HG03565 (cell line): Measurements from ENCODE around the gene DCLK1.

Source experiments
- ATAC-seq: cut with Tn5 transposase; IDR thresholded peaks from one replicate; pipeline ENCODE4 v1.9.1; 2021; ENCODE audit warnings: mild to moderate bottlenecking, moderate library complexity; ENCODE audit not compliant: unreplicated experiment

The DCLK1 gene

DNA sequence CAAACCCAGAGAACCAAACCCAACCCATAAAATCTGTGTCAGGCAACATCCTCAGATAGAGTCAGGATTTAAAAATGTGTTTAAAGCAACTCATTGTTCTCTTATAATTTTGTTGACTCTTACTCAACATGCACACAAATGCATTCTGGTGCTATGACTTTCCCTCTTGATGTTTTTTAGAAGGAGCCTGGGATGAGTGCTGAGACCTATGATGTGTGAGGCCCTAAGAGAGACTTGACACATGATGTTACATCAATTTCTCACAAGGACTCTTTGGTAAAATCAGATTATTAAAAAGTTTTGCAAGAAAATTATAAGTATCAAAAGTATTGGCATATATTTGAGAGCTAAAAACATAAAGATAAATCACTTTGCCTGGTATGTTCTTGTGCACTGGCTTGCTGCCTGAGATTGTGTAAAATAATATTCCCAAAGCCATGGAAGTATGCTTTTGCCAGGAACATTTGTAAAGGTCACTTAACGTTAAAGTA is 173.9 kb downstream of the DCLK1 start:
- ATAC-seq: no peak

DNA sequence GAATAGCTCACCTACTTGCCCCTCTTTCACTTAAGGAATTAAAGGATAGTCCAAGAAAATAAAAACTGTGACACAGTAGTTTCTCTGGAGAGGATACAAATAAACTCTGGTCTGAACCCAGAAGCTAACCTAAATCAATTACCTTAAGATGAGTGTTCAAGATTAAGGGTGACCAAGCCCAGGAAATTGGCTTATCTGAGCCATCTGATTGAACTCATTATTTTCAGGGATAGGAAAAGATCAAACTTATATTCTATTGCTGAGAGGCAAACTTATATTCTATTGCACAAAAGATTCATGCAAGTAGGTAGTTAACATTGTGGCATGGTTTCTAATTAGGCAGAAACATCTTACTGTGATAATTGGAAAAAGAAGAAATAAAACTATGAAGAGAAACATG is 175.1 kb downstream of the DCLK1 start:
- no peak for ATAC-seq

DNA sequence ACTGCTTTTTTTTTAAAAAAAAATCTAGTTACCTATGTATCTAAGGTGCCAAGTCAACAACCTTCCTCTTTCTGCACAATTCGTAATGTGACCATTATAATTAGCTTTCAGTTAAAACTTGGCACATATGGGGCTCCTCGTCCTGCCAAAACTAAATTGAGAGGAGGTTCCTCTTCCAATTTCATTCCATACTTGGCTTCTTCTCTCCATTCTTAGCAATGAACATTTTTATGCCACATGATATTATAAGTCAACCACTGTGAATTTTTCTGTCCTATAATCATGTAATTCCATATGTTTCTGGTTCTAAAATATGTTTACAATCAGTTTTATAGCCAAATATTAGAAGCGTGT is 177.0 kb downstream of the DCLK1 start:
- ATAC-seq: no peak

DNA sequence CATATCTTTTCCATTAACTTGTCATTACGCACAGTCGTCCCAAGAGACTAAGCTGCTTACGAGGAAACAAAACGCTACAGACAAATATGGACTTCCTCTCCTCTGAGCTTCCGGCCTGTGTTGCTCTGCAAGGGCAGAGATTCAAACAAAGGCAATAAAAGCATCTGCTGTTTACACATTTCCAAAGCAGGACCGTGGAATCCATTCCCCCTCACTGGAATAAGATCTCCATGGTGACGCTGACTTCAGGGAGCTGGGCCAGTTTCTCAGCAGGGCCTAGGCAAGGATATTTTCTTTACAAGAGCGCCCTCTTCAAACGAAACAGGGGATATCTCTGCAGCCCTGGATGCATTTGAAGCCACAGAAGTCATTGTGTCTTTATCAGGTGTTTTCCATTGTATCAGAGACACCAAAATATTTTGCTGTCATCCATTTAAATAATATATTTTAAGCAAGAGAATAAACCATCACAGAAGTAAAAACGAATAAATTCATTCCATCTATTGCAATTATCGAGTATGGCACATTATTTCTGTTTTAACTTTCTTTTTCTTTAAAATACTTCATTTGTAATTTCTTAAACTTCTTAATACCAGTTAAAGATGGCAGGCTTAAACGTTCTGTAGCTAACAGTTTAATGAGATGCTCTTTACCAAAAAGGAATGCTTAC is 177.5 kb downstream of the DCLK1 start:
- ATAC-seq: no peak

GRCh38 chr13:35947315-35947714 is 183.9 kb downstream of the DCLK1 start:
- ATAC-seq: no peak

GRCh38 chr13:35945368-35945767 is 185.8 kb downstream of the DCLK1 start:
- ATAC-seq: no peak

DNA sequence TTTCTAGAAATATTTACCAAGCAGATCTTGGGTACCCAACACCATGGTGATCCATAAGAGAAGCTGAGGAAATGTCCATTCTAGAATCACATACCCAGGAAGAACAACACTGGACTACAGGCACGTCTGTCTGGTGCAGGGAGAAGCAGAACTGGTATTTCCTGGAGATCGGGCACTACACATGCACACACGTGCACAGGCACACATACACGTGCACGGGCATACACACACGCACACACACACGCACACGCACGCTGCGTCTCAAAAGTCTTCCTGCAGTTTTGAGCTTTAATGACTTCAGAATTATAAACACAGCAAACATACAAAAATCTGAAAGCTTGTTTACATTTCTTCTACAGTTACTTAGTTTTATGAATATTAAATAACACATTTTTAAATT is 189.8 kb downstream of the DCLK1 start:
- ATAC-seq: no peak

GRCh38 chr13:35940734-35941133 is 190.4 kb downstream of the DCLK1 start:
- ATAC-seq: no peak

GRCh38 chr13:35936246-35936978 is 194.8 kb downstream of the DCLK1 start:
- ATAC-seq: no peak

GRCh38 chr13:35930665-35931631 is 200.2 kb downstream of the DCLK1 start:
- ATAC-seq: peak; percentile 72

DNA sequence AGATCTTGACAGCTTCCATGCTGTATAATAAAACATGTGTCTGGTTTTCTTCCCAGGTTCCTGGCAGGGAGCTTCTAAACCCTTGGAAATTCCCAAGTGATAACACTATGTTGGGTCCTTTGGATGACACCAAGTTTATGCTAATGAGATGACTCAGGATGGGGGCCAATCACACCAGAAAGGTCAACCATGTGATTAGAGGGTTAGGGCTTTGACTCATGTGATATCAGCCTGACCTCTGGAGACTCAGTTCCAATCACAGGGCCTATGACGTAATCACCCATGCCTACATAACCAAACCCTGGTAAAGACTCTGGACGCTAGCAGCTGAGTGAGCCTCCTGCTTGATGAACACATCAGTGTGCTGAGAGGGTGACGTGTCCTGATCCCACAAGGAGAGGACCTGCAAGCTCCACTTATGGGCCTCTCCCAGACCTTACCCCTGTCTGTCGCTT is 203.6 kb downstream of the DCLK1 start:
- no peak for ATAC-seq

GRCh38 chr13:35926859-35927530 is 204.2 kb downstream of the DCLK1 start:
- no peak for ATAC-seq

GRCh38 chr13:35925669-35926068 is 205.5 kb downstream of the DCLK1 start:
- ATAC-seq: no peak

DNA sequence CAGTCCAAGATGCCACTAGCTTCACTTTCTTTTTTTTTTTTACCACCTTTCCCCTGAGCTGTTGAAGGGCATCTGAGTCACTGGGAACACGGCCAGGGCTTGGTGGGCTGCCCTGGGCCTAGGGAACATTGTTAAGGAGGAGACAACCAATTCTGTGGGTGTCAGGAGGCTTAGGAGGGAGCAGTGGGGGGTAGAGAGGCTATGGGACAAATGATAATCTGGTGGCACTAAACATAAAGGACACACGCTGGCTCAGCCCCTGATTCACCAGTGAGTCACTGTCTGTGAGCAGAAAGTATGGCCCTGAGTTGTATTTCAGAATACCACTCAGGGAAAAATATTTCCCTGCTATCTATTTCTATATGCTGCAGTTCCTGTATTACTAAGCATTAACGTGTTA is 207.8 kb downstream of the DCLK1 start:
- ATAC-seq: no peak

DNA sequence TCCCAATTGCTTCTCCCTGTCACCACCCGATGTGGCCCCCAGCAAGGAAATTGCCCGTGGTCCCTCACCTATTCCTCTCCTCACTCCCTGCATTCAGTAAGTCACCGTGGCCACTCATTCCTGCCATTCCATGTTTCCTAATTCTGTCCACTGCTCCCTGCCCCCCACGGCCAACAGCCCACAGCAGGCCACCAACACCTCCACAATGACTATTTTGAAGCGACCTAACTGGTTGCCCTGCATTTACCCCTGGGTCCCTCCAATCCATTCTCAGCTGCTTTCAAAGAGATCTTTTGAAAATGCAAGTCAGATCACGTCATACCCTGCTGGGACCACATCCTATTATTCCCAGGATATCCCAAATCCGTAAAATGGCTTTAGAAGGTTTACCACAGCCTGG is 210.4 kb downstream of the DCLK1 start:
- no peak for ATAC-seq

- ATAC-seq: no peak
These were observed 213.1 kb downstream of the DCLK1 start for GRCh38 chr13:35917942-35918645.

GRCh38 chr13:35917252-35917941 is 213.8 kb downstream of the DCLK1 start:
- ATAC-seq: peak; percentile 39

- no peak for ATAC-seq
These were observed 215.0 kb downstream of the DCLK1 start for GRCh38 chr13:35916146-35916545.

GRCh38 chr13:35914662-35915061 is 216.5 kb downstream of the DCLK1 start:
- no peak for ATAC-seq

DNA sequence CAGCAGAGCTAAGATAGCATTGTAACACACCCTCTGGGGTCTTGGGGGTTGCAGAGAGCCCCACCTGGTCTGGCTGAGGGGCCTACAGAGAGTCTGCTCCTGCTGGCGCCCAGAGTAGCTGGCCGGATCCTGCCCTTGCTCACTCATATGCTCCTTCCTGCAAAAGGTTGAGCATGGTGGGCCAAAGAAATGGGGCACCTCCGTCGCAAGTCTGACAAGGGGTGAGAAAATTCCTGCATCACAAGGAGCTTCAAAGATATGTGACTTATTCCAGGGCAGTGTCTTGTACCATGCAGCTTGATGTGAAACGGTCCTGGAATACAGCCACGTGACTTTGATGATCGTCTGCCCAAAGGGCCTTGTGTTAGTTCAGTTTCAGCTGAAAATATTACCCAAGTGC is 218.3 kb downstream of the DCLK1 start:
- ATAC-seq: no peak
